ENCODE measurements around the gene AP4B1.

- TF ChIP-seq CTCF (IDR thresholded peaks at IDR 0.05) (no peak), EZH2 (IDR thresholded peaks at IDR 0.05; ENCODE audit: borderline replicate concordance, insufficient read depth, low read depth, low read length, poor library complexity, severe bottlenecking) (no peak)
Measured at GRCh38 chr1:113913312-113913668, 8.7 kb upstream of the AP4B1 start.
